ENCODE data around the gene INO80B.

INO80B gene

DNA sequence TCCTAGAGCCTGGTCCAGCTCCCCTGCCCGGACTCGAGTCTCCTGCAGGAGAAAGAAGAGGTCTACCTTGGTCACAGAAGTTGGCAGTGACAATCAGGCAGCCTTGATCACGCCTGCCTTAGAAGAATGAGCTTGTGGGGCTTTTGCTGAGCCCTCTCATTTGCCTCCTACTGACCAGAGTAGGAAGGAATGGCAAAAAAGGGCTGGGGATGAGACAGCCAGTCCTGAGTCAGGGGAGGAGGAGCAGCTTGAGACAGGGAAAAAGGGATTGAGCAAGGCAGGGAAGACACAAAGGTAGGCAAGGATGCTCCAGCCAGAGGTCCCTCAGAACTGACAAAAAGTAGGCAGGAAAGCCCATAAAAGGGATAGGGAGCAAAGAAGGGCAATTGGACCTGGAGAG, 27.3 kb upstream of the INO80B start:
- TF ChIP-seq, protein P1, sequence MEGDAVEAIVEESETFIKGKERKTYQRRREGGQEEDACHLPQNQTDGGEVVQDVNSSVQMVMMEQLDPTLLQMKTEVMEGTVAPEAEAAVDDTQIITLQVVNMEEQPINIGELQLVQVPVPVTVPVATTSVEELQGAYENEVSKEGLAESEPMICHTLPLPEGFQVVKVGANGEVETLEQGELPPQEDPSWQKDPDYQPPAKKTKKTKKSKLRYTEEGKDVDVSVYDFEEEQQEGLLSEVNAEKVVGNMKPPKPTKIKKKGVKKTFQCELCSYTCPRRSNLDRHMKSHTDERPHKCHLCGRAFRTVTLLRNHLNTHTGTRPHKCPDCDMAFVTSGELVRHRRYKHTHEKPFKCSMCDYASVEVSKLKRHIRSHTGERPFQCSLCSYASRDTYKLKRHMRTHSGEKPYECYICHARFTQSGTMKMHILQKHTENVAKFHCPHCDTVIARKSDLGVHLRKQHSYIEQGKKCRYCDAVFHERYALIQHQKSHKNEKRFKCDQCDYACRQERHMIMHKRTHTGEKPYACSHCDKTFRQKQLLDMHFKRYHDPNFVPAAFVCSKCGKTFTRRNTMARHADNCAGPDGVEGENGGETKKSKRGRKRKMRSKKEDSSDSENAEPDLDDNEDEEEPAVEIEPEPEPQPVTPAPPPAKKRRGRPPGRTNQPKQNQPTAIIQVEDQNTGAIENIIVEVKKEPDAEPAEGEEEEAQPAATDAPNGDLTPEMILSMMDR (IDR thresholded peaks at IDR 0.05; ENCODE audit: extremely low read depth, missing control alignments): no peak

DNA sequence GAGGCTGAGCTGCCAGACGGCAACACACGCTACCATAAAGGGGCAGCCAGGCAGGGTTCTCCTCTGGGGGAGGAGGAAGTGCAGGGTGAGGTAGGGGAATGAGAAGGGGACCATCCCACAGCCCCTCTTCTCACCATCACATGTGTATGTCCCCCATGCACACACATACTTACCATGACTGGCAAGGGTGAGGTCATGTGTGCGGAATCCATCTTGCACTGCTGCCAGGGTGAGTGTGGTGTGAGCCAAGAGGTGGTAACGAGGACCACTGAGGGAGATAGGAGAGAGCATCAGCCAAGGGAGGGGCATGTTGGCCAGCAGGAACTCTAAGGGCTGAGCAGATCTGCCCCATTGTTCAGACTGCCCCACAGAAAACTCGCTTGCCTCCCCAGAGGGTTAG, 26.2 kb upstream of the INO80B start:
- DNase-seq (ENCODE audit: low spot score): no peak
- TF ChIP-seq, protein P1 (IDR thresholded peaks at IDR 0.05; ENCODE audit: extremely low read depth, missing control alignments): no peak

More for the DNA sequence above, 27.3 kb upstream of the INO80B start:
- no peak for DNase-seq (ENCODE audit: low spot score)

DNA sequence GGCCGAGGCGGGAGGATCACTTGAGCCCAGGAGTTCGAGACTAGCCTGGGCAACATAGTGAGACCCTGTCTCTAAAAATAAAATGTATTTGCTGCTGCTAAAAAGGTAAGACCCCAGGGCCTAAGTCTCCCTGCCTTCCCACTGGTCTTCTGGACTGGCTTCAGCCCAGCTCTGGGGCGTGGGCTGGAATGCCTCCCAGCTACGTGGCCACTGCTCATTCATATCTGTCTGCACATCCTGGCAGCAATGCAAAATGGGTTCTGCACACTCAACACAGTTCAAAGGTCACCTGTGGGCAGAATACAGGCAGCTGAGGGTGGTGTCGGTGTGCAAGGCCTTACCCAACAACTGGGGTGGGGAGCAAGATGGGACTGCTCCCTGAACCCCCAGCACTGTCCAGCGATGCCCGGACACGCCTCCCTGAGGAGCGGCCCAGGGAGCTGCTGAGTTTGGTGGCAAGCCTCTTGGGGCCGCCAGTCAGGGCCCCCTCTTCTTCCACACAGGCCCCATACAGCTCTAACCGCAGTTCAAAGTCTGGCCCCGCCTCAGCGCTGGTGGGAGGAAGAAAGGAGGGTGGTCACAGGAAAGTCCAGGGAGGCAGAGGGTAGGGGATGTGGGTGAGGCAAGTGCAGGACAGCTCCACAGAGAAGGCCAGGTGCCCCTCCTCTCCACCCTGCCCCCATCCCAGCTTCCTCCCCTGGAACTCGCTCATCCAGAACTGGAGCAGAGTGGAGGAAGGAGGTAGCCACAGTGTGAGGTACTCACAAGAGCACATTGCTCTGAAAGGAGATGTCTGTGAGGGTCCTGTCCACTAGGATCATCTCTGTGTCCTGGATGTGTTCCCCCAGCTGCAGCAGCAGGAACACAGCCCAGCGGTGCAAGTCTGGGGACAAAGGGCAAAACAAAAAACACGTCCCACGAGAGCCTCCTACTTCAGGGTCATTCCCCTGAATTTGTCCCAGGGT, 25.1 kb upstream of the INO80B start:
- TF ChIP-seq, protein P1 (IDR thresholded peaks at IDR 0.05; ENCODE audit: extremely low read depth, missing control alignments): no peak
- DNase-seq (ENCODE audit: low spot score): no peak

DNA sequence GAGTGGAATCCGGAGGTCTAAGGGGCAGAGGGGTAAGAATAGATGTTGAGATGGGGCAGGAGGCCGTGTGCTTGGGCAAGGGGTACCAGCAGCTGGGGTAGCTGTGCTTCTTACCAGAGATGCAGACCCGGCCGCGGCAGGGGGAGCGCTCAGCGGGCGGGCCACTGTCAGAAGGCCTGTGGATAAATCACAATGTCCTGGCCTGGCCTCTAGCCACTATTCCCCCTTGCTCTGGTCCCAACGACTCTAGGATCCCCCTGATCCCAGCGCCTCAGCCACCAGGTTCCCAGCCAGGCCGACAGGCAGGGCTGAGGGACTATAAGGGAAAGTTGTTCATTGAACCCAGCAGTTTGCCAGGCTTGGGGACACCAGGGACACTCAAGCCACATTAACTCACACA, 24.4 kb upstream of the INO80B start:
- no peak for DNase-seq (ENCODE audit: low spot score)
- TF ChIP-seq, protein P1 (IDR thresholded peaks at IDR 0.05; ENCODE audit: extremely low read depth, missing control alignments): no peak

DNA sequence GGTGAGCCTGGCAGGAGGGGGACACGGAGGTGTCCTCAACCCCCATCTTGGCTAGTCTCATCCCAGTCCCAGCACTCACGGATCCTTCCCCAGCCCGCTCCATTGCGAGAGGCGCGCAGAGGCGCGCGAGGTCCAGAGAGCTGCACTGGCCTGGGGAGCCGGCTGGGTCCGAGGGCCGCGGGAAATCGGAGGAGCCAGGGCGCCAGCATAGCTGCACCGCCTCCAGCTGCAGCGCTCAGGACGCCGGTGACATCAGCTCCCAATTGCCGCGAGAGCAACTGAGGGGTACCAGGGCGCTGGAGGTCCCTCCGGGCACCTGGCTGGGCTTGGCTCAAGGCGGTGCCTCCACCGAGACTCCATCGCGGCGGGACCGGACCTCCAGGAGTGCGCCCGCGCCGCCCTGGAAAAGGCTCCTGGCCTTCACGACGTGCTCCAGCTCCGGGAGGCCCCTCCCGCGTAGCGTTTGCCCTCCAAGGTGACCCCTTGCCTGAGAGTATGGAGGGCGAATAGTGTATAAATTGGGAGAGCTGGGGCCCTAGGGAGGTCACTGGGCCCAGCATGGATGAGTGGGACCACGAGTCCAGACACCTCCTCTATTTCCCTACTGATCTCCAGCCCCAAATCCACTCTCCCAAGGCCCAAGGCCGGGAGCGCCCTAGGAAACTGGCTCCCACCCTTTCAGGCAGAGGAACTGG, 18.6 kb upstream of the INO80B start:
- TF ChIP-seq, protein P1 (IDR thresholded peaks at IDR 0.05; ENCODE audit: extremely low read depth, missing control alignments): no peak
- no peak for DNase-seq (ENCODE audit: low spot score)

DNA sequence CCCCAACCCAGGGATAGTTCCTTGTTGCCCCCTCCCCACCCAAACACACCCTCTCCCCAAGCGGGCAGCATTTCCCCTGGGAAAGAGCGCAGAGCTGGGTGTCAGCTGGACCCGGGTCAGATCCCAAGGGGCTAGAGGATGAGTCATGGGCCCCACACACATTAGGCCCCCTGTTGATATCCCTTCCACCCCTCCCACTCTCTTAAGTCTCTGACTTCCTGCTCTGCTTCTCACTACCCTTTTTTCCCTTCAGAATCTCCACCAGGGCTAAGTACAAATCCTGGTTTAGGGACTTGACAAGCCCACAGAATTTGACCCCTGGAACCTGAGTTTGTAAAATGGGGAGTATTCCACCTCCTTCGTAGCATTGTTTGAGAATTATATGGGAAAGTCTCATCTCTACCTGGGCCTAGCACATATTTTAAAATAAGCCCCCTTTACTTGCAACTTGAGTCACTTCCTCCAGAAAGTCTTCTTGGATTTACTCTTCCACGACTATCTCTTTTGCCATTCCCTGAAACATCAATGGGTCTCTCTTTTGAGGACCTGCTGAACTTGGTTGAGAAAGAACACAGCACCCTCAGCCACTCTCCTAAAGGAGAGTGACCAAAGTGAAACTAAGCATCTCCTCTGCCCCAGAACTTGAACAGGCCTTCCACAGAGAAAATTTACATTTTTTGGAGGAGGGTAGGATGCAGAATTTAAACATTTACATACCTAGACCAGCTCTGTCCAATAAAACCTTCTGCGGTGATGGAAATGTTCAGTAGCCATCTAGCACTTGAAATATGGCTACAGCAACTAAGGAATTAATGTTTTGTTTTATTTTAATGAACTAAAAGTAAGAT, 17.8 kb upstream of the INO80B start:
- TF ChIP-seq, protein P1 (IDR thresholded peaks at IDR 0.05; ENCODE audit: extremely low read depth, missing control alignments): no peak
- DNase-seq (ENCODE audit: low spot score): no peak

All from GM20000 (cell line).